SK-N-SH (cell line): ENCODE data around the gene DUT. TPM values are rescaled to one million over a fixed set of nuclear protein-coding genes. Genes with fewer than 3 reads are reported as not detected.

ENCODE experiments used
- CTCF ChIA-PET: fragments of 300-600, 350-600 bp; formaldehyde crosslinking; extraction: SDS; loops from one replicate; lab custom pipeline; 2021; lab: Yijun Ruan, JAX
- POLR2A ChIA-PET: fragments of 350-600 bp; sonication (Branson Sonifier 250); formaldehyde crosslinking; extraction: SDS; loops from one replicate; lab custom pipeline; 2020; ENCODE audit warnings: antibody characterized with exemption, inconsistent platforms; lab: Yijun Ruan, JAX
- DNase-seq: peaks from one replicate; pipeline ENCODE4 v3.0.0; 2012
- H2AFZ ChIP-seq: fragments of 200-600 bp; sonication (generic); 2 replicates; pipeline ENCODE4 v1.8.1; 2016; ENCODE audit warnings: antibody characterized with exemption, mild to moderate bottlenecking, low read depth
- H3F3A ChIP-seq: fragments of 200-600 bp; sonication (generic); replicated peaks from 2 replicates; pipeline ENCODE3; 2016; ENCODE audit warnings: antibody characterized with exemption, mild to moderate bottlenecking; ENCODE audit not compliant: insufficient read depth
- H3K27ac ChIP-seq, 2 experiments: fragments of 200-500 bp in 1 of 2; fragments of 200-600 bp in 1 of 2; sonication (Bioruptor generic) in 1 of 2; sonication (generic), shearing (Covaris generic) in 1 of 2; 2 replicates each; pipeline versions ENCODE4 v1.5.1 to v1.6.1; 2014 to 2016; ENCODE audit warnings: low read depth in 2 of 2, inconsistent platforms in 1 of 2, low read length in 1 of 2, mild to moderate bottlenecking in 1 of 2, mixed read lengths in 1 of 2
- H3K27me3 ChIP-seq: fragments of 200-600 bp; sonication (generic), shearing (Covaris generic); 2 replicates; pipeline ENCODE4 v1.6.1; 2016; ENCODE audit warnings: mixed run types; ENCODE audit not compliant: insufficient read depth
- H3K36me3 ChIP-seq, 2 experiments: fragments of 200-500 bp in 1 of 2; fragments of 200-600 bp in 1 of 2; sonication (Bioruptor generic) in 1 of 2; sonication (generic) in 1 of 2; replicated peaks in 1 of 2; 2 replicates each; pipeline versions ENCODE3 to v1.5.1; 2014 to 2016; ENCODE audit warnings: low read length in 1 of 2, mild to moderate bottlenecking in 1 of 2; ENCODE audit not compliant: insufficient read depth in 2 of 2, control insufficient read depth in 1 of 2
- H3K4me1 ChIP-seq, 2 experiments: fragments of 200-500 bp in 1 of 2; fragments of 200-600 bp in 1 of 2; sonication (Bioruptor generic) in 1 of 2; sonication (generic), shearing (Covaris generic) in 1 of 2; 2 replicates each; pipeline versions ENCODE4 v1.5.1 to v1.6.1; 2014 to 2016; ENCODE audit warnings: low read depth in 1 of 2, low read length in 1 of 2, mixed run types in 1 of 2; ENCODE audit not compliant: insufficient read depth in 2 of 2, control insufficient read depth in 1 of 2
- H3K4me2 ChIP-seq: fragments of 200-600 bp; sonication (generic), shearing (Covaris generic); 2 replicates; pipeline ENCODE4 v1.6.1; 2017; ENCODE audit warnings: mixed run types
- H3K4me3 ChIP-seq, 2 experiments: fragments of 200-500 bp in 1 of 2; fragments of 200-600 bp in 1 of 2; sonication (Bioruptor generic) in 1 of 2; sonication (generic), shearing (Covaris generic) in 1 of 2; 2 replicates each; pipeline versions ENCODE4 v1.5.1 to v1.8.1; 2014 to 2016; ENCODE audit warnings: low read depth in 2 of 2, inconsistent platforms in 1 of 2, low read length in 1 of 2, mild to moderate bottlenecking in 1 of 2, mixed read lengths in 1 of 2, moderate library complexity in 1 of 2
- H3K79me2 ChIP-seq: fragments of 200-600 bp; sonication (generic); 2 replicates; pipeline ENCODE4 v1.8.1; 2017; ENCODE audit warnings: mild to moderate bottlenecking; ENCODE audit not compliant: insufficient read depth
- H3K9ac ChIP-seq: fragments of 200-600 bp; sonication (generic); 2 replicates; pipeline ENCODE4 v1.6.1; 2017; ENCODE audit warnings: mixed run types
- H3K9me2 ChIP-seq: fragments of 200-600 bp; sonication (generic); 2 replicates; pipeline ENCODE4 v1.6.1; 2017; ENCODE audit warnings: mixed run types
- H3K9me3 ChIP-seq: fragments of 200-600 bp; sonication (generic); 2 replicates; pipeline ENCODE4 v1.6.1; 2017; ENCODE audit warnings: mixed run types, mild to moderate bottlenecking, moderate library complexity
- H4K20me1 ChIP-seq: fragments of 200-600 bp; sonication (generic); 2 replicates; pipeline ENCODE4 v1.6.1; 2017; ENCODE audit warnings: mild to moderate bottlenecking, mixed run types; ENCODE audit not compliant: insufficient read depth
- CHD2 ChIP-seq: fragments of 150-350 bp; IDR thresholded peaks from 2 replicates; pipeline ENCODE4 v1.6.1; 2018; ENCODE audit warnings: low read length; ENCODE audit not compliant: partially characterized antibody
- ELF1 ChIP-seq: IDR thresholded peaks from 2 replicates; pipeline ENCODE4 v1.4.0; 2012
- EZH2phosphoT487 ChIP-seq: fragments of 200-600 bp; sonication (generic); IDR thresholded peaks from 2 replicates; pipeline ENCODE4 v1.6.1; 2017; ENCODE audit warnings: low read depth, mixed run types, mild to moderate bottlenecking, antibody characterized with exemption, moderate library complexity, borderline replicate concordance
- FOSL2 ChIP-seq: IDR thresholded peaks from 2 replicates; pipeline ENCODE4 v1.4.0; 2012; ENCODE audit warnings: low read depth, mild to moderate bottlenecking, moderate library complexity, borderline replicate concordance
- GABPA ChIP-seq: IDR thresholded peaks from 2 replicates; pipeline ENCODE4 v1.4.0; 2012; ENCODE audit warnings: low read depth, mild to moderate bottlenecking
- NRF1 ChIP-seq: IDR thresholded peaks from 2 replicates; pipeline ENCODE4 v1.6.1; 2012; ENCODE audit warnings: low read depth, mild to moderate bottlenecking, low read length
- PBX3 ChIP-seq: IDR thresholded peaks from 2 replicates; pipeline ENCODE4; 2012
- RAD21 ChIP-seq: IDR thresholded peaks from 2 replicates; pipeline ENCODE4 v1.6.1; 2012; ENCODE audit warnings: mild to moderate bottlenecking, low read length
- RCOR1 ChIP-seq: fragments of 150-350 bp; IDR thresholded peaks from 2 replicates; pipeline ENCODE4 v1.6.1; 2017; ENCODE audit warnings: antibody characterized with exemption, low read length
- REST ChIP-seq: IDR thresholded peaks from 2 replicates; pipeline ENCODE4 v1.6.1; 2012; ENCODE audit warnings: mild to moderate bottlenecking, low read depth, low read length, moderate library complexity
- RFX5 ChIP-seq: IDR thresholded peaks from 2 replicates; pipeline ENCODE4 v1.6.1; 2012; ENCODE audit warnings: mild to moderate bottlenecking, improper control_type of control experiment, low read length
- RXRA ChIP-seq: IDR thresholded peaks from 2 replicates; pipeline ENCODE4 v1.4.0; 2012; ENCODE audit warnings: low read depth, mild to moderate bottlenecking, borderline replicate concordance
- SIN3A ChIP-seq: IDR thresholded peaks from 2 replicates; pipeline ENCODE4 v1.6.1; 2012; ENCODE audit warnings: low read depth, mild to moderate bottlenecking, low read length, moderate library complexity, borderline replicate concordance
- SMC3 ChIP-seq: IDR thresholded peaks from 2 replicates; pipeline ENCODE4 v1.6.1; 2012; ENCODE audit warnings: low read depth, low read length, improper control_type of control experiment
- TAF1 ChIP-seq: IDR thresholded peaks from 2 replicates; pipeline ENCODE4 v1.6.1; 2012; ENCODE audit warnings: low read depth, mild to moderate bottlenecking, low read length, moderate library complexity, borderline replicate concordance
- TCF12 ChIP-seq: IDR thresholded peaks from 2 replicates; pipeline ENCODE4 v1.4.0; 2012
- USF2 ChIP-seq: fragments of 150-350 bp; IDR thresholded peaks from 2 replicates; pipeline ENCODE4 v1.6.1; 2017; ENCODE audit warnings: antibody characterized with exemption, low read length, low read depth, borderline replicate concordance
- YY1 ChIP-seq: IDR thresholded peaks from 2 replicates; pipeline ENCODE4 v1.4.0; 2012; ENCODE audit warnings: low read depth, mild to moderate bottlenecking
- WGBS: methylation state at CpG from one replicate; pipeline ENCODE4 v1.1.6; 2017; ENCODE audit warnings: low lambda C conversion rate; 5-methylcytosine and 5-hydroxymethylcytosine counted together
- polyA plus RNA-seq, 3 experiments: library from polyadenylated mRNA; depleted of rRNA; stranded (reverse); fragments of >200 nt; gene quantifications; 2 replicates each; pipeline ENCODE4 v1.2.3, GENCODE V29; 2012
- TF ChIP-seq, protein P1 (sequence below): IDR thresholded peaks from 2 replicates; pipeline ENCODE4 v1.4.0; 2012; ENCODE audit warnings: low read depth
- TF ChIP-seq, protein P2 (sequence below): IDR thresholded peaks from 2 replicates; pipeline ENCODE4 v1.4.0; 2012; ENCODE audit warnings: low read depth, borderline replicate concordance
- TF ChIP-seq, protein P3 (sequence below): fragments of 150-350 bp; IDR thresholded peaks from 2 replicates; pipeline ENCODE4 v1.6.1; 2016; ENCODE audit warnings: mild to moderate bottlenecking, low read depth, low read length
- TF ChIP-seq, protein P4 (sequence below): IDR thresholded peaks from 2 replicates; pipeline ENCODE4 v1.4.0; 2012; ENCODE audit warnings: low read depth, borderline replicate concordance

DUT gene
- polyA plus RNA-seq, 1 of the 3 experiments (the other 2 are of a cell fraction) = 79.3 TPM

DNA sequence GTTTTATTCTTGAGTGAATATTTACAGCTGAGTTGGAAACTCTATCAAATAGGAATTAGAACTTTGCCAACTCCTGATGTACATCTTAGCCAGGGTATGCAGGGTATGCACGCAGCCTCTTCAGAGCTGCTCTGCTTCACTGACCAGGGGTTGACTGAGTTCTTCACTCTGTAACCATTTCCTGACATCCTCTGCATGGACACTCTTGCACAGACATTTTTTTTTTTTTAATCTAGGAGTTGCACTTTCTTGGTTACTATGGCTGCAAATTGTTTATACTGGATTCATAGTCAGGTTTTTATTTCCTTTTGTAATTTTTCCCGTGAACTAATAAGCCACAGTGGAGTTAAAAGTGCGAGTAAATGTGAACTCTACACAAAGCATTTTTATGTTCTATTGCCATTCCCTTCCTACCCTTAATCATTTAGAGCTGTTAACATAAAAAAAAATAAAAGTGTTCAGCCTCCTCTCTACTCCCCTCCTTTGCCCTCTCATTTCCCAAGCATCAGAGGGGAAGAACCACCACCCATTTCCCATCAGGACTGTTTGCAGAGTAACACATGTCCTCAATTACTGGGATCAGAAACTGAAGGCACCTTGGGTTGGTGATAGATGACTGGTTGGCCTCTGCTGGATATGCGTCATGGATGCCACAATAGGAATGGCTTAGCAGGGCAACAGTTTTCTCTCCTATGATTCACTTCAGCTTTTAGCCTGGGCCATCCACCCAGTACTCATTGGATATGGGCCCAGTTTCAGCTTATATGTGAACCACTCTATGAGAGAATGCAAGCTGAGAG is 54.0 kb downstream of the DUT start:
- Histone ChIP-seq H3K9me3 (no peaks in the 10 kb centered on the region), H4K20me1 (no peaks in the 10 kb centered on the region), H2AFZ (no peak overlapping the region), H3K9ac (peak overlapping the region; percentile 59; the same call in 1 of the 2 replicates), H3K27me3 (no peaks in the 10 kb centered on the region), H3K9me2 (no peaks in the 10 kb centered on the region), H3K4me1 (peaks cover 0 to 27% of the 10 kb centered on the region in 2 experiments), H3K4me3 (no peak overlapping the region), H3K79me2 (no peaks in the 10 kb centered on the region), H3K27ac (peak overlapping the region; percentile 68 to 99), H3K36me3 (no peaks in the 10 kb centered on the region), H3F3A (peaks cover 45% of the 10 kb centered on the region), H3K4me2 (peak overlapping the region; percentile 41)
- 46% methylated on average over 4 of the region's 4 CpGs for WGBS
- ChIA-PET CTCF (interaction anchor here (1.0 kb wide), 1 partner anchor 16 kb away, joined by 3 read pairs; no protein-coding TSS in a partner anchor), POLR2A (no interaction called here)
- DNase-seq = no peak
- TF ChIP-seq, protein P1, sequence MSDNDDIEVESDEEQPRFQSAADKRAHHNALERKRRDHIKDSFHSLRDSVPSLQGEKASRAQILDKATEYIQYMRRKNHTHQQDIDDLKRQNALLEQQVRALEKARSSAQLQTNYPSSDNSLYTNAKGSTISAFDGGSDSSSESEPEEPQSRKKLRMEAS = peak; percentile 75
- no peak for TF ChIP-seq CHD2
- TF ChIP-seq ELF1 = 0 out of 2 replicates have a peak, but pooled peaks have one; percentile 28
- TF ChIP-seq, protein P2, sequence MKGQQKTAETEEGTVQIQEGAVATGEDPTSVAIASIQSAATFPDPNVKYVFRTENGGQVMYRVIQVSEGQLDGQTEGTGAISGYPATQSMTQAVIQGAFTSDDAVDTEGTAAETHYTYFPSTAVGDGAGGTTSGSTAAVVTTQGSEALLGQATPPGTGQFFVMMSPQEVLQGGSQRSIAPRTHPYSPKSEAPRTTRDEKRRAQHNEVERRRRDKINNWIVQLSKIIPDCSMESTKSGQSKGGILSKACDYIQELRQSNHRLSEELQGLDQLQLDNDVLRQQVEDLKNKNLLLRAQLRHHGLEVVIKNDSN = no peak
- TF ChIP-seq PBX3 = peak; percentile 97
- no peak for TF ChIP-seq NRF1
- no peak for TF ChIP-seq SMC3
- TF ChIP-seq, protein P3, sequence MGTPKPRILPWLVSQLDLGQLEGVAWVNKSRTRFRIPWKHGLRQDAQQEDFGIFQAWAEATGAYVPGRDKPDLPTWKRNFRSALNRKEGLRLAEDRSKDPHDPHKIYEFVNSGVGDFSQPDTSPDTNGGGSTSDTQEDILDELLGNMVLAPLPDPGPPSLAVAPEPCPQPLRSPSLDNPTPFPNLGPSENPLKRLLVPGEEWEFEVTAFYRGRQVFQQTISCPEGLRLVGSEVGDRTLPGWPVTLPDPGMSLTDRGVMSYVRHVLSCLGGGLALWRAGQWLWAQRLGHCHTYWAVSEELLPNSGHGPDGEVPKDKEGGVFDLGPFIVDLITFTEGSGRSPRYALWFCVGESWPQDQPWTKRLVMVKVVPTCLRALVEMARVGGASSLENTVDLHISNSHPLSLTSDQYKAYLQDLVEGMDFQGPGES = no peak
- TF ChIP-seq SIN3A = peak; percentile 41; the same call in 1 of the 2 replicates
- no peak for TF ChIP-seq USF2
- peak; percentile 62; the same call in 1 of the 2 replicates for TF ChIP-seq YY1
- no peak for TF ChIP-seq RFX5
- no peak for TF ChIP-seq RAD21
- TF ChIP-seq GABPA = no peak
- TF ChIP-seq EZH2phosphoT487 = no peak
- TF ChIP-seq TAF1 = 0 out of 2 replicates have a peak, but pooled peaks have one; percentile 29
- peak; percentile 56; the same call in 1 of the 2 replicates for TF ChIP-seq REST
- TF ChIP-seq, protein P4, sequence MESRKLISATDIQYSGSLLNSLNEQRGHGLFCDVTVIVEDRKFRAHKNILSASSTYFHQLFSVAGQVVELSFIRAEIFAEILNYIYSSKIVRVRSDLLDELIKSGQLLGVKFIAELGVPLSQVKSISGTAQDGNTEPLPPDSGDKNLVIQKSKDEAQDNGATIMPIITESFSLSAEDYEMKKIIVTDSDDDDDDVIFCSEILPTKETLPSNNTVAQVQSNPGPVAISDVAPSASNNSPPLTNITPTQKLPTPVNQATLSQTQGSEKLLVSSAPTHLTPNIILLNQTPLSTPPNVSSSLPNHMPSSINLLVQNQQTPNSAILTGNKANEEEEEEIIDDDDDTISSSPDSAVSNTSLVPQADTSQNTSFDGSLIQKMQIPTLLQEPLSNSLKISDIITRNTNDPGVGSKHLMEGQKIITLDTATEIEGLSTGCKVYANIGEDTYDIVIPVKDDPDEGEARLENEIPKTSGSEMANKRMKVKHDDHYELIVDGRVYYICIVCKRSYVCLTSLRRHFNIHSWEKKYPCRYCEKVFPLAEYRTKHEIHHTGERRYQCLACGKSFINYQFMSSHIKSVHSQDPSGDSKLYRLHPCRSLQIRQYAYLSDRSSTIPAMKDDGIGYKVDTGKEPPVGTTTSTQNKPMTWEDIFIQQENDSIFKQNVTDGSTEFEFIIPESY = peak; percentile 74; the same call in 1 of the 2 replicates
- TF ChIP-seq FOSL2 = peak; percentile 93
- peak; percentile 98 for TF ChIP-seq TCF12
- TF ChIP-seq RCOR1 = no peak
- peak; percentile 58; the same call in 1 of the 2 replicates for TF ChIP-seq RXRA
